ENCODE data around the gene IL2. TPM values are rescaled to one million over a fixed set of nuclear protein-coding genes. Genes with fewer than 3 reads are reported as not detected.

IL2 gene
- total RNA-seq, 8 experiments from 2014 or later, result not detected

DNA sequence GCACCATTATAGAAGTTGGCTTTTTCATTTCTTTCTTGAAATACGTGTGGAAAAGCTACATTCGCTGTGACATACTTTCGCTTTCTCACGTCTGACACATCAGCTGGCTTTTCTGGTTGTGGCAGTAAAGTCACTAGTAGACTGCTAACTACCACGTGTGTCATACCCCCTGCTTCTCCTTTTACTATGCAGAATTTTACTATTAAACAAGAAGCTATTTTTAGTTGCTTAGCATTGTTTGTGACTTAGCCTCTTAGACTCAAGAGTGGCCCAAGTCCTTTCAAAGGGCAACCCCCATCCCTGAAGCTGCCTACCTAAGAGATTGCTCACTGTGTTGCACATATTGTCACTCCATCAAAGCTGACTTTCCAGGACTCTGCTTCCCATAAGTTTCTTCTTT lies 2.1 kb upstream of the IL2 start:
- WGBS, 10 experiments, result 0 to 80% (median 44%) methylated on average over 1 to 5 of the region's 5 CpGs; no CpG with 5 or more reads in 1 of the 10 experiments
- no peaks in the 10 kb centered on the region for H3K4me1 ChIP-seq (replicated peaks in 1 of 2)
- in situ Hi-C loops (cut with MboI; ENCODE audit: low pct_unique_long_range_greater_than_20kb in 2 of 9, low sequenced_read_pairs in 9 of 9, unreplicated experiment in 9 of 9), result no loop called here
- no peak overlapping the region for H3K4me3 ChIP-seq
- H3K27ac ChIP-seq, result no peak overlapping the region
- ATAC-seq (replicated peaks in 6 of 8), result peak in 1 of 8 experiments; percentile 60

DNA sequence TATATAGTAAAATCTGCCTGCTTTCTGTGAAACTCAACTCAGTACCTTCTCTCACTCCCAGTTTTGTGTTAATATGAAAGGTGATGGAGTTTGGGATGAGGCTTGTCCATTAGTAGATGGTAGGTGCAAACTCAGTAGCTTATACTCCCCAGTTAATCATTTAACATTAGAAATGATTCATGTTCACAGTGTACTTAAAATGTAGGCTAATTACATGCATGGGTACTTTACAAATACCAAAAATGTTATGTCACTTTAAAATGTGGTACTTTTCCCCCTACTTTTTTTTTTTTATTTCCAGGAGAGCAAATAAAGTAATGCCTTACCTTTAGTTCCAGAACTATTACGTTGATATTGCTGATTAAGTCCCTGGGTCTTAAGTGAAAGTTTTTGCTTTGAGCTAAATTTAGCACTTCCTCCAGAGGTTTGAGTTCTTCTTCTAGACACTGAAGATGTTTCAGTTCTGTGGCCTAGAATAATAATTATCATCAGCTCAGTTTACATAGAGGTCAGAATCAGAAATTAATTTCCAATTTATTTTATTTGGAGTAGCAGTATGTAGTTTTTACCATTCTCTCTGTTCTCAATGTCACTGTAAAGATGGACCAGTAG lies 3.0 kb downstream of the IL2 start:
- in situ Hi-C loops (cut with MboI; ENCODE audit: low pct_unique_long_range_greater_than_20kb in 2 of 9, low sequenced_read_pairs in 9 of 9, unreplicated experiment in 9 of 9), result no loop called here
- no peak overlapping the region for H3K4me3 ChIP-seq
- H3K4me1 ChIP-seq (replicated peaks in 1 of 2), result no peaks in the 10 kb centered on the region
- WGBS, 10 experiments, result 10 to 78% (median 67%) methylated on average over 1 of the region's 1 CpG; no CpG with 5 or more reads in 3 of the 10 experiments
- ATAC-seq (replicated peaks in 6 of 8), result no peak
- H3K27ac ChIP-seq, result no peak overlapping the region

DNA sequence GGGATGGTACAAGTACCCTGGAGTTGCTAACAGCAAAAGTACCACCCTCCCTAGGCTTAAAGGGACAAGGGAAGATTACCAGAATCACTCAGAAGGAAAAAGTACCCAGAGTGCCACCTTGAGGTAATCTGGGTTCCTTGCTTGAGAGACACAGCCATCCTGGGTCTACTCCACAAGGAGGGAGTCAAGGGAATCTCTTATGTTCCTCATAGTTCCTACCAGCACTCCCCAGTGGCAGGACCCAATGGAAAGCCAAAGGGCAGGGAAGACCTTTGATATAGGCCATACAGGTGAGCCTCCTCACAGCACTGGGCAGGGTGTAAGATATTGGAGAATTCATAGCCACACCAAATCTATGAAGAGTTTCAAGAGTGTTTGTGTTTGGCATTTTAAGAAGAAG lies 5.7 kb downstream of the IL2 start:
- ATAC-seq (replicated peaks in 6 of 8), result peak in 3 of 8 experiments; percentile 60 to 85 (median 62)
- Histone ChIP-seq H3K27ac (no peak overlapping the region), H3K4me3 (no peak overlapping the region), H3K4me1 (replicated peaks in 1 of 2) (no peaks in the 10 kb centered on the region)
- in situ Hi-C loops (cut with MboI; ENCODE audit: low pct_unique_long_range_greater_than_20kb in 2 of 9, low sequenced_read_pairs in 9 of 9, unreplicated experiment in 9 of 9), result no loop called here

DNA sequence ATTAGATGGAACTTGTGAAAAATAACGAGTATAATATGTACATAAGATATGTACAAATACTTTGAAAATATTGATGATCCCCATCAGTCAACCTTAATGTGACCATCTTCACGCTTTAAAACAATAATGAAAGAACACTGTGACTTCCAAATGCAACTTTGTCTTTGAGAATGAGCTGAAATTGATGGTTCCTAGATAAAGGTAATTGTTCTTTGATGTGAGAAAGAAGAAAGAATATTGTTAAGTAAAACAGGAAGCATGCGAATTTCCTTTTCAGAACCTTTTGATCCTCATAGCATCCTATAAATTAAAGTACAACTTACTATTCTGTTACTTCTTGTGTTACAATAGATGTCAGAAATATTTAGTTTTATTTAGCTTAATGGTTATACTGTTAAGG lies 22.2 kb downstream of the IL2 start:
- WGBS, 10 experiments, result 0 to 77% (median 53%) methylated on average over 1 to 3 of the region's 3 CpGs
- in situ Hi-C loops (cut with MboI; ENCODE audit: low pct_unique_long_range_greater_than_20kb in 2 of 9, low sequenced_read_pairs in 9 of 9, unreplicated experiment in 9 of 9), result no loop called here
- no peaks in the 10 kb centered on the region for H3K4me1 ChIP-seq (replicated peaks in 1 of 2)
- no peak overlapping the region for H3K27ac ChIP-seq
- ATAC-seq (replicated peaks in 6 of 8), result no peak
- no peak overlapping the region for H3K4me3 ChIP-seq

DNA sequence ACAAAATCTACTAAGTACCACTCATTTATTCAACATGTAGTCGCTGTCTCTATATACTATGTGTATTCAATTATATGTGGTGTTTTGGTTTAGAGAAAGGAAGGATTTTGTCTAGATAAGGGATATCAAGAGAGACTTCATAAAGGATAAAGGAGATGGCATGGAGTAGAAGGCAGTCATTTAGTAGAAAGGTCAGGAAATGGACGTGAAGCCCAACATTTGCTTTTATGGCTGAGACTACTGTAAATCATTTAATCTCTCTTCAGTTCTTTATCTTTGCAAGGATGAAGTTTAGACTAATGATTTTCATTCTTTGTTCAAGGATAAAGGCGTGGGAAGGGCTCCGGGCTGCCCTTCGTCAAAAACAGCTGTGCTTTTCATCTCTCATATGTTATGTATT lies 25.2 kb downstream of the IL2 start:
- WGBS, 10 experiments, result 0 to 83% (median 10%) methylated on average over 1 to 5 of the region's 5 CpGs; no CpG with 5 or more reads in 3 of the 10 experiments

DNA sequence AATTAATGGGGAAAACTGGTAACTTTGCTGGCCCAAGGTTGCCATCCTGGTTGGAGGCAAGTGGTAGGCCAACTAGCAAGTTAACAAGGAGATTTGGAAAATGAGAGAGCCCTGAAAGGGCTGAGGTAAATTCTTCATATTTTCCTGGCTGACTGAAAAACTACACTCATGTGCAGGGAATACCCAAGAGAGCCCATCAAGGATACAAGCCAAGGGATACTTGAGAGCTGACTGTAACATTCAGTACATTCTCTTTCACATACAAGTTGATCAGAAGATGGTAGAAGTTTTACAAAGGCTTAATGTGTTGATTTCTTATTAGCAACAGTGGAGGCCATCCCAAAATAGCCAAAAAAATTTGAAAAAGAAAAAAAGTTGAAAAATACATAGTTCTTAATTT lies 33.3 kb downstream of the IL2 start:
- H3K27ac ChIP-seq, result no peak overlapping the region
- no peaks in the 10 kb centered on the region for H3K4me1 ChIP-seq (replicated peaks in 1 of 2)
- H3K4me3 ChIP-seq, result no peak overlapping the region
- ATAC-seq (replicated peaks in 6 of 8), result no peak
- in situ Hi-C loops (cut with MboI; ENCODE audit: low pct_unique_long_range_greater_than_20kb in 2 of 9, low sequenced_read_pairs in 9 of 9, unreplicated experiment in 9 of 9), result no loop called here

More for the DNA sequence above, 25.2 kb downstream of the IL2 start:
- in situ Hi-C loops (cut with MboI; ENCODE audit: low pct_unique_long_range_greater_than_20kb in 2 of 9, low sequenced_read_pairs in 9 of 9, unreplicated experiment in 9 of 9), result no loop called here
- ATAC-seq (replicated peaks in 6 of 8), result no peak
- Histone ChIP-seq H3K27ac (no peak overlapping the region), H3K4me1 (replicated peaks in 1 of 2) (no peaks in the 10 kb centered on the region), H3K4me3 (no peak overlapping the region)

DNA sequence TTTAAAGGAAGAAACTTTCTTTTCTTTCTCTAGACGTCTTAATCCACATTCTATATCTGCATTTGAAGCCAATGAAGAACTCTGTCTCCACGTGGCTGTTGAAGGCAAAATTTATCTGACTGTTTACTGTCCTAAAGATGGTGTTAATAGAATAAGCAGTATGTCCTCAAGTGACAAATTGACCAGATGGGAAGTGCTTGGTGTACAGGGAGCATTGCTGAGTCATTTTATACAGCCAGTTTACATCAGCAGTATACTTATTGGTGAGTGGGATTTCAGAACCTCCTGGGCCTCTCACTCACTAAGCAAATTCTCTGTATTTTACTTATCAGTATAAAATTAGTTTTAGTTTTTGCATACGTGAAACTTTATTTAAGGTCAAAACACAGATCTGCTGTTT lies 44.0 kb downstream of the IL2 start:
- in situ Hi-C loops (cut with MboI; ENCODE audit: low pct_unique_long_range_greater_than_20kb in 2 of 9, low sequenced_read_pairs in 9 of 9, unreplicated experiment in 9 of 9), result no loop called here
- peak in 5 of 8 experiments; percentile 68 to 83 (median 73) for ATAC-seq (replicated peaks in 6 of 8)
- H3K27ac ChIP-seq, result no peak overlapping the region

DNA sequence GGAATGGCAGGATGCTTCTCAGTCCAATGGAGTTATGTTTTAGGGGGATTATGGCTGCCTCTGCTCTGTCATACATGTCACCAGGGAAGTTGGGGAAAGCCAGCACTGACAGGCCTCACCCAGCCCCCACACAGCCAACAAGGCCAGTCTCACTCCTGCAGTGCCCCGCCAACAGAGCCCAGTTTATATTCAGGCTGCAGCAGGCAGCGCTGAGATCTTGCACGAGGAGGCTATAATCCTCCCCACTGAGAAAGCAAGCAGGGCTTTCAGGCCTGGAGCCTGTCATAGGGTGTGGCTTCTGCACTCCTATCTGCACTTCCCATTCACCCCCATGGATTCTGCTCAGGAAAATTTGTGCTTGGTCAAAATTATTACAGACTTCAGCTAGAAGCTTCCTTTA lies 52.7 kb downstream of the IL2 start:
- WGBS, 10 experiments, result 20 to 59% (median 36%) methylated on average over 1 to 3 of the region's 3 CpGs; no CpG with 5 or more reads in 7 of the 10 experiments
- ATAC-seq (replicated peaks in 6 of 8), result peak in 2 of 8 experiments; percentile 77 to 83
- Histone ChIP-seq H3K4me1 (replicated peaks in 1 of 2) (no peaks in the 10 kb centered on the region), H3K4me3 (no peak overlapping the region), H3K27ac (no peak overlapping the region)
- in situ Hi-C loops (cut with MboI; ENCODE audit: low pct_unique_long_range_greater_than_20kb in 2 of 9, low sequenced_read_pairs in 9 of 9, unreplicated experiment in 9 of 9), result no loop called here

More for the DNA sequence above, 44.0 kb downstream of the IL2 start:
- Histone ChIP-seq H3K4me3 (no peak overlapping the region), H3K4me1 (replicated peaks in 1 of 2) (peaks cover 0 to 5% of the 10 kb centered on the region in 2 donors)
- 0 to 83% (median 35%) methylated on average over 1 to 3 of the region's 3 CpGs; no CpG with 5 or more reads in 2 of the 10 experiments for WGBS, 10 experiments

Other genes starting within 250 kb of the IL2 start
- not detected for gene ADAD1, start 77.7 kb downstream of the IL2 start, total RNA-seq
- under 1 TPM in 3 of 8 experiments, not detected in 5; 0.09 to 0.41 (median 0.21) TPM for gene IL21, start 164.3 kb upstream of the IL2 start, total RNA-seq

Measured in motor neuron (in vitro differentiated cells).